Subcutaneous adipose tissue (tissue), 4 donors: ENCODE results near the gene RGS3. TPM values are rescaled to one million over a fixed set of nuclear protein-coding genes. Genes with fewer than 3 reads are reported as not detected.

Experiments
- total RNA-seq, 4 donors: library from RNA; depleted of rRNA; stranded (reverse); fragments of >200 nt; gene quantifications; one replicate each; pipeline ENCODE4 v1.1.0, GENCODE V29; 2016
- TF ChIP-seq, protein P1 (sequence below): fragments of 450-650 bp; IDR thresholded peaks from one replicate; pipeline ENCODE4 v1.5.1; 2016; ENCODE audit warnings: low read depth, mild to moderate bottlenecking, control low read depth, antibody characterized with exemption, moderate library complexity

The RGS3 gene
- total RNA-seq, 4 donors from 2014 or later = 25.0 to 122 (median 70.9) TPM

DNA sequence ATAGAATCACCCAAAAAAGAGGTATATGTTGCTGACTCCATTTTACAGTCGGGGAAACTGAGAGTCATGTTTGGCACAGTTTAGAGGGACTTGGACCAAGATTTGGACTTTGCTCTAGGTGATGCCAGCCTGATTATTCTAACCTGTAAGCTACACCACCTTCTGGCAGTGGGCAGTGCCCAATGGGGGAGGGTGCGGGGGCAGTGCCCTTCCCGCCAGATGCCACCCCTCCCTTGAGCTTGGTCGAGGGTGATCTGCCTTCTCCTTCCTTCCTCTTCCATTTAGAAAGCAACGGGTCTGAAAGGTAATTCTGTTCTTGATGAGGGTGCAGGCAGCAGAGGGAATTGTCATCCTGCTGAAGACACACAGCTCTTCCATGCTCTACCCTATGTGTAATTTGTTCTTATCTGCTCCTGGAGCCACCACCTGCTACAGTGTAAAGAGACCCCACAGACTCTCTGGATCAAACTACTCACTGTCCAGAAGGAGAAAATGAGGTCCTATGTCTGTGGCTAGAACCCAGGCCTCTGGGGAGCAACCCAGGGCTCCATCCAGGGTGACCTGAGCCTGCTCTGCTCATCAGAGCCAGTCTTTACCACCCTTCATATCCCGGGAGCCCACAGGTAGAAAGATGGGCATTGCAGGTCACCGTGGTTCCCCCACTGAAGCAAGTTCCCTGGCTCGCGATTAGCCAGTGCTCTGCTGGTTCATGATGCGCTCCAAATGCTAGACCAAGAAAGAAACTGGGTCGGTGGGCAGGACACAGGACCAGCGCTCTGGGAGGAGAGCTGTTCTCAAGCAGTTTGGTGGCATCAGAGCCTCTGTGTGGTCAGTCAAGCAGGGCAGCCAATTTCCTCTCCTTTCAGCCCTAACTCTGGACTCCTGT lies 156.2 kb downstream of the RGS3 start:
- TF ChIP-seq, protein P1, sequence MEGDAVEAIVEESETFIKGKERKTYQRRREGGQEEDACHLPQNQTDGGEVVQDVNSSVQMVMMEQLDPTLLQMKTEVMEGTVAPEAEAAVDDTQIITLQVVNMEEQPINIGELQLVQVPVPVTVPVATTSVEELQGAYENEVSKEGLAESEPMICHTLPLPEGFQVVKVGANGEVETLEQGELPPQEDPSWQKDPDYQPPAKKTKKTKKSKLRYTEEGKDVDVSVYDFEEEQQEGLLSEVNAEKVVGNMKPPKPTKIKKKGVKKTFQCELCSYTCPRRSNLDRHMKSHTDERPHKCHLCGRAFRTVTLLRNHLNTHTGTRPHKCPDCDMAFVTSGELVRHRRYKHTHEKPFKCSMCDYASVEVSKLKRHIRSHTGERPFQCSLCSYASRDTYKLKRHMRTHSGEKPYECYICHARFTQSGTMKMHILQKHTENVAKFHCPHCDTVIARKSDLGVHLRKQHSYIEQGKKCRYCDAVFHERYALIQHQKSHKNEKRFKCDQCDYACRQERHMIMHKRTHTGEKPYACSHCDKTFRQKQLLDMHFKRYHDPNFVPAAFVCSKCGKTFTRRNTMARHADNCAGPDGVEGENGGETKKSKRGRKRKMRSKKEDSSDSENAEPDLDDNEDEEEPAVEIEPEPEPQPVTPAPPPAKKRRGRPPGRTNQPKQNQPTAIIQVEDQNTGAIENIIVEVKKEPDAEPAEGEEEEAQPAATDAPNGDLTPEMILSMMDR = no peak

DNA sequence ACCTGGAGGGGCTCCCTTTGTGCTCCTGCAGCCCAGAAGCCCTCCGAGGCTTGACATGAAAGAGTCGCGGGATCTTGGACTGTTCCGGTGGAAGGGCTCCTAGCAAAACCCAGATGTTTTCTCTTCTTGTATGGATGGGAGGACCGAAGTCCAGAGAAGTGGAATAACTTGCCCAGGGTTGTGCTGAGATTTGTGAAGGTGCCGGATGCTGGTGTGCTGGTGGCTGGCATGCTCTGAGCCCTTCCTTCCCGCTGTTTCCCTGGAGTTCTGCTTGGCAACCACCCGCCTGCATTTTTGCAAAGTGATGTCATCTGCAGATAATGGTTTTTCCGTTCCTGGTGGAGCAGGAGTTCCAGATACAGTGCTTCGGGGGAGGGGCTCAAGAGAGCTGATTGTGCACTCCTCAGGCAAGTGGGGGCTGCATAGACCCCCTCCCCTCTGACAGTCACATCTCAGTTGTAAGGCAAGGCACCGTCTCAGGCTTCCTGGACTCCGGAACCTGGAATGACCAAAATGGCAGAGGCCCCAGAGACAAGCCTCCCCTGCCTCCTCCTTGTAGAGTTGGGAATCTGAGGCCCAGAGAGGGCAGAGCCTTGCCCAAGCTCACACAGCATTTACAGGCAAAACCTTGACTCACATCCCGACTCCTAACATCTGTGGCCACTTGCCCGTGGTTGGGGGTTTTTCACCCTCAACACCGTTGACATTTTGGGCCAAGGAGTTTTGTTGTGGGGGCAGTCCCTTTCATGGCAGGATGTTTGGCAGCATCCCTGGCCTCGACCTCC lies 157.0 kb downstream of the RGS3 start:
- TF ChIP-seq, protein P1 = no peak

DNA sequence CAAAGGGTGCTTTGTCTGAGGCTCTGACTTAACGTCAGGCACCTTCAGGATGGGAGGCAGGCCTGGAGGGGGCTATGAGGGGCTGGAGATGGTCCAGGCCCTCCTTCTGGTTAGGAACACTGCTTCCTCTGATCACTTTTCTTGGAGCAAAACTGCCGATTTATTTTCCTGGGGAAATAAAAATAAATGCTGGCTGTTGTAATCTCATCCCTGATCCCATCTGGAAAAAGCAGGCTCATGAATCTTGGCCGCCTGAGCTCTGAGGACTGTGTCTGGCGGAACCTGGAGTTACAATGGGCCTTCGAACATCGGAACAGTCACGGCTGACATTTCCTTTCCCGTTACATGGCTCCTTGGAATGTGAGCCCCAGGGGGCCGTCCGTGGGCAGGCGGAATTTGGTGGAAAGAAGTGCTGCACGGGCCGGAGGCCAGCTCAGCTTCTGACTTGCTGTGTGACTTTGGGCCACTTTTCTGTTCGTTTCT lies 157.8 kb downstream of the RGS3 start:
- TF ChIP-seq, protein P1 = no peak

DNA sequence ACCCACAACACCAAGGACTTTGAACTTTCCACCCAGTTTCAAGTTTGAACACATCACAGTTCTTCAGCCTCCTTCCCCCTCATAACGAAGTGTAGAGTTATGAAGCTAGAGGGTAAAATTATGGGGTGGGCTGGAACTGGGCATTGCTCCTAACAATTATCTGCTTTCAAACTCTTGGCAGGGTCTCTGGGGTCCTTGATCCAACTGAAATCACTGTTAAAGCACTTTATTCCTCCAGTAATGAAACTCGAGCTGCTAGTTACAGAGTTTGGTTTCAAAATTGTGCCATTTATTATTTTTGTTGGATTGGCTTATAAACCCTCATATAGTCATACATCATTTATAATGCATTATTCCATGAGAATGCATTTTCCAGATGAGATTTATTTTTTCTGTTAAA lies 158.5 kb downstream of the RGS3 start:
- TF ChIP-seq, protein P1 = no peak

DNA sequence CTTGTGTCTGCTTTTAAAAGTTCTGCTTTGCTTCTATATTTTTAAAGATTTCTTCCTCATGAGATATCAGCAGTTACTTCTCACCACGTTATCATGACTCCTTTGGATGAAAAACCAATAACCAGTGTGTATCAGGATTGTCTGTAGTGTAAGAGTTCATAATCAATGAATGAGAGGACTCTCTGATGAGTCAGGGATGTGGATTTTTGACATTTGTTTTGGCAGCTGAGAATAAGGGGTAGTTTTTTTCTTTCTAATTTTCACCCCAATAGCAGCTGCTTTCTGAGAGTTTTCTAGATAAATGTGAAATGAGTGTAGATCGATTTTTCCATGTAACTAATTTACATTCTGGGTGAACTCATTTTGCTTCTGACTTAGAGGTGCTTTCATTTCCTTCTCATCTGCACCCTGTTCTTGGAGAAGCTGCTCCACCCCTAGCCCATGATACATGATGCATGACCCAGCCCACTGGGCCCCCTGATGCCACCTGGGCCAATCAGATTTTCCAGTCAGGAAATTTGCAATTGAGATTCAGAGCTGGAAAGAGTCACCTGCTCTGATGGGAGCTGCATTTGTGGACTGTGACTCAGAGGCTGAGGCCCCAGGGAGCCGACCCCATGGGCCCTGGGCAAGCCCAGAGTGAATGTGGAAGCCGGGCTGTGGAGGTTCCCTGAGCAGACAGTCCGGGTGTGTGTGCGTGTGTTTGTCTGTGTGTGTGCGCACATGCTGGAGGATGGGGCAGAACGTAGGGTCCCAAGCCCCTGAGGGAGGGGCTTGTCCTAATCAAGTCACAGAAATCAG lies 159.3 kb downstream of the RGS3 start:
- TF ChIP-seq, protein P1 = no peak

DNA sequence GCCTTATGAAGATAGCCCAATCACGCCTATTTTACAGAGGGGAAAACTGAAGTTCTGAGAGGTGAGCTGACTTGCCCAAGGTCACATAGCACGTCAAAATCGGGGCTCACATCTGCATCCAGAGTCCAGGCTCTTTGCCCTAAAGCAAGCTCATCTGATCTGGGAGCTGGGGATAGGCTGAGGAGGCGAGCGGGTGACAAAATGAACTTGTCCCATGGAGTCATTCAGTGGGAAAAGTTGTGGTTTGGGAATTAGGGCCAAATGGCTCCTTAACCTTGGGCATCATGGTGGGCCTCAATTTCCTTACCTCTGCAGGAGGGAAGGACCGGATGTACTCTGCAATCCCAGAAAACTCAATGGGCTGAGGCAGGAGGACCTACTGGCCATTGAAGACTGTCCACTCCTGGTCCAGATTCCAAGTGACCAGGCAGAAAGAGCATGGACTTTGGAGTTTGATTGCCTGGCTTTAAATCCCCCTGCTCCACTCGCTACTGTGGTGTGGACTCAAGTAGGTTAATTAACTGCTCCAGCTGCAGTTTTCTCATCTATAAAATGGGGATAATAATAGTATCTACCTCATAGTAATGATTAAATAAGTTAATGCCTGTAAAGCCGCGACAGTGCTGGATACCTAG lies 160.4 kb downstream of the RGS3 start:
- TF ChIP-seq, protein P1 = no peak
